Kidney tubule cell (primary cell): ENCODE data around the gene ZAR1L.

Source experiments
- DNase-seq: peaks from one replicate; pipeline ENCODE4 v3.0.0-alpha.2; 2018; ENCODE audit warnings: low spot score

The ZAR1L gene

DNA sequence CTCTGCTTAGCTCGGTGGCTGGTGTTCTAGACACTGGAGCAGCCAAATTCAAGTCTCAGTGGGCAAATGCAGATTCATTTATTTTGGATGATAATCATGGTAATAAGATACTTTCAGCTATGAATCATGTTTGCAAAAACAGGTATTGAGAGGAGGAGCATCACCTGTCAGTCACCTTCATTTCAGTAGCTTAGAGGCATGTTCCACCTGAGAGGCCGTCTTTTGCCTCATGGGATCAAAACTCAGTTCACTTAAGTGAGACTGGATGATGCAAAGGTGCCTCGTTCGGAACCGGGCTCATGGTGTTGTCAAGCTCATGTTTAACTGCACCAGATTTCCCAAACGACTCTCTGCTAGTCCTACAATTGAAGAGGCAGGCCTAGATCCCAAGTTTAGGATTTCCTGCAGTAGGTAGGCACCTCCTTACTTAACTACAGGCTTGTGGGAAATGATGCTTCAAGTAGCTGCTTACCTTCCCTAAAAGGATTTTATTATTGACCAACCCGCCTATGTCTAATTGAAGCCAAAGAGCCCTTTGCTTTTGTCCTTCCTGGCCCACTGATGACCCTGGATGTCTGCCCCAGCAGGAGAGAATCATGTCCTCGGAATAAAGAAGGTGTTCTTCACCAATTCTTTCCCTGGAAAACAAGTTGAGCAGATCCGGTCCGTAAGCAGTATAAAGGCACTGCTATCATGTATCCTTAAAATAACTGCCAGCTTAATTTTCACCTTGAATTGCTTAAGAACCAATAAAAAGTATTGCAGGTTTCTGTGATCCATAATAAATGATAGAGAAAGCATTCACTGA, 60.0 kb downstream of the ZAR1L start:
- DNase-seq, result no peak

- DNase-seq, result no peak
These were observed 60.7 kb downstream of the ZAR1L start for GRCh38 chr13:32254416-32254815.

DNA sequence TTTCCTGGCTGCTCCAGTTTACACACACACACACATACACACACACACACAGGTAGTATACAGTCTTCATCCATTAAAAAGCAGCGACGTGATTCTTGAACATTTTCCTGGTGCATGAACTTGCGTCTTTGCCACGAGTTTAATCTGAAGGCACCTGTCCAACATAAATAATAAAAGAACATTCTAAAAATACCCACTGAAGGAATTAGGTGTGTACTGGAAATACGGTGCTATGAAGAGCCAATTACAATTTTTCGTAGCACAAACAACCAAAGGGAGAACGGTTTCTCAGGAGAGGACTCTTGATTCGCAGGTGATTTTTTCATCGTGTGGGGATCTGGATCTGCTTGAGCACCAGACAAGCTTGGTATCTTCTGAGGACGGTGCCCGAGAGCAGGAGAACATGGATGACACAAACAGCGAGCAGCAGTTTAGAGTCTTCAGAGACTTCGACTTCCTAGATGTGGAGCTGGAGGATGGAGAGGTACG, 61.2 kb downstream of the ZAR1L start:
- DNase-seq, result no peak
